ENCODE results near the gene SH2D1B. TPM values are rescaled to one million over a fixed set of nuclear protein-coding genes. Genes with fewer than 3 reads are reported as not detected.

The SH2D1B gene
- polyA plus RNA-seq, 1 of the 3 experiments (the other 2 are of a cell fraction), result not detected

GRCh38 chr1:162372159-162373071 is 39.5 kb downstream of the SH2D1B start (continued):
- TF ChIP-seq PBX3 (IDR thresholded peaks at IDR 0.05) (no peak), POLR2AphosphoS5 (IDR thresholded peaks at IDR 0.05; ENCODE audit: low read depth, low read length) (no peak), EP300 (IDR thresholded peaks at IDR 0.05; ENCODE audit: borderline replicate concordance in 1 of 2, low read depth in 1 of 2, low read length in 1 of 2) (peak in 1 of 2 experiments; percentile 70; a peak in 1 of 4 replicates), NFIC (IDR thresholded peaks at IDR 0.05; ENCODE audit: borderline replicate concordance) (no peak), NRF1 (IDR thresholded peaks at IDR 0.05; ENCODE audit: low read depth, low read length) (no peak), EZH2phosphoT487 (IDR thresholded peaks at IDR 0.05; ENCODE audit: borderline replicate concordance, low read depth) (no peak), YY1 (IDR thresholded peaks at IDR 0.05; ENCODE audit: low read depth) (no peak), SIN3A (IDR thresholded peaks at IDR 0.05; ENCODE audit: borderline replicate concordance, low read depth, low read length) (no peak)
- TF ChIP-seq, protein P1, sequence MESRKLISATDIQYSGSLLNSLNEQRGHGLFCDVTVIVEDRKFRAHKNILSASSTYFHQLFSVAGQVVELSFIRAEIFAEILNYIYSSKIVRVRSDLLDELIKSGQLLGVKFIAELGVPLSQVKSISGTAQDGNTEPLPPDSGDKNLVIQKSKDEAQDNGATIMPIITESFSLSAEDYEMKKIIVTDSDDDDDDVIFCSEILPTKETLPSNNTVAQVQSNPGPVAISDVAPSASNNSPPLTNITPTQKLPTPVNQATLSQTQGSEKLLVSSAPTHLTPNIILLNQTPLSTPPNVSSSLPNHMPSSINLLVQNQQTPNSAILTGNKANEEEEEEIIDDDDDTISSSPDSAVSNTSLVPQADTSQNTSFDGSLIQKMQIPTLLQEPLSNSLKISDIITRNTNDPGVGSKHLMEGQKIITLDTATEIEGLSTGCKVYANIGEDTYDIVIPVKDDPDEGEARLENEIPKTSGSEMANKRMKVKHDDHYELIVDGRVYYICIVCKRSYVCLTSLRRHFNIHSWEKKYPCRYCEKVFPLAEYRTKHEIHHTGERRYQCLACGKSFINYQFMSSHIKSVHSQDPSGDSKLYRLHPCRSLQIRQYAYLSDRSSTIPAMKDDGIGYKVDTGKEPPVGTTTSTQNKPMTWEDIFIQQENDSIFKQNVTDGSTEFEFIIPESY (IDR thresholded peaks at IDR 0.05; ENCODE audit: borderline replicate concordance, low read depth), result no peak

- H3K27me3 ChIP-seq (ENCODE audit: insufficient read depth), result no peaks in the 10 kb centered on the region
- no peak for TF ChIP-seq EZH2phosphoT487 (IDR thresholded peaks at IDR 0.05; ENCODE audit: borderline replicate concordance, low read depth)
- no peak for TF ChIP-seq RCOR1 (IDR thresholded peaks at IDR 0.05; ENCODE audit: low read length)
- TF ChIP-seq ELF1 (IDR thresholded peaks at IDR 0.05), result no peak
- TF ChIP-seq EP300 (IDR thresholded peaks at IDR 0.05; ENCODE audit: borderline replicate concordance in 1 of 2, low read depth in 1 of 2, low read length in 1 of 2), result no peak
- no peak for TF ChIP-seq JUND (IDR thresholded peaks at IDR 0.05)
- no peak for TF ChIP-seq RAD21 (IDR thresholded peaks at IDR 0.05; ENCODE audit: low read length)
- no peak for TF ChIP-seq RXRA (IDR thresholded peaks at IDR 0.05; ENCODE audit: borderline replicate concordance, low read depth)
- no peak for TF ChIP-seq SIN3A (IDR thresholded peaks at IDR 0.05; ENCODE audit: borderline replicate concordance, low read depth, low read length)
- no peak for TF ChIP-seq POLR2AphosphoS5 (IDR thresholded peaks at IDR 0.05; ENCODE audit: low read depth, low read length)
- no peak for TF ChIP-seq MXI1 (IDR thresholded peaks at IDR 0.05; ENCODE audit: low read depth, low read length)
- TF ChIP-seq, protein P2, sequence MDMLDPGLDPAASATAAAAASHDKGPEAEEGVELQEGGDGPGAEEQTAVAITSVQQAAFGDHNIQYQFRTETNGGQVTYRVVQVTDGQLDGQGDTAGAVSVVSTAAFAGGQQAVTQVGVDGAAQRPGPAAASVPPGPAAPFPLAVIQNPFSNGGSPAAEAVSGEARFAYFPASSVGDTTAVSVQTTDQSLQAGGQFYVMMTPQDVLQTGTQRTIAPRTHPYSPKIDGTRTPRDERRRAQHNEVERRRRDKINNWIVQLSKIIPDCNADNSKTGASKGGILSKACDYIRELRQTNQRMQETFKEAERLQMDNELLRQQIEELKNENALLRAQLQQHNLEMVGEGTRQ (IDR thresholded peaks at IDR 0.05; ENCODE audit: borderline replicate concordance, low read depth, low read length), result no peak
- no peak for TF ChIP-seq FOSL2 (IDR thresholded peaks at IDR 0.05; ENCODE audit: borderline replicate concordance, low read depth)
- no peak for TF ChIP-seq MEF2A (IDR thresholded peaks at IDR 0.05; ENCODE audit: borderline replicate concordance, low read depth)
- TF ChIP-seq GATA2 (CRISPR knock-in tag; IDR thresholded peaks at IDR 0.05), result no peak
- TF ChIP-seq YY1 (IDR thresholded peaks at IDR 0.05; ENCODE audit: low read depth), result no peak
- TF ChIP-seq, protein P3, sequence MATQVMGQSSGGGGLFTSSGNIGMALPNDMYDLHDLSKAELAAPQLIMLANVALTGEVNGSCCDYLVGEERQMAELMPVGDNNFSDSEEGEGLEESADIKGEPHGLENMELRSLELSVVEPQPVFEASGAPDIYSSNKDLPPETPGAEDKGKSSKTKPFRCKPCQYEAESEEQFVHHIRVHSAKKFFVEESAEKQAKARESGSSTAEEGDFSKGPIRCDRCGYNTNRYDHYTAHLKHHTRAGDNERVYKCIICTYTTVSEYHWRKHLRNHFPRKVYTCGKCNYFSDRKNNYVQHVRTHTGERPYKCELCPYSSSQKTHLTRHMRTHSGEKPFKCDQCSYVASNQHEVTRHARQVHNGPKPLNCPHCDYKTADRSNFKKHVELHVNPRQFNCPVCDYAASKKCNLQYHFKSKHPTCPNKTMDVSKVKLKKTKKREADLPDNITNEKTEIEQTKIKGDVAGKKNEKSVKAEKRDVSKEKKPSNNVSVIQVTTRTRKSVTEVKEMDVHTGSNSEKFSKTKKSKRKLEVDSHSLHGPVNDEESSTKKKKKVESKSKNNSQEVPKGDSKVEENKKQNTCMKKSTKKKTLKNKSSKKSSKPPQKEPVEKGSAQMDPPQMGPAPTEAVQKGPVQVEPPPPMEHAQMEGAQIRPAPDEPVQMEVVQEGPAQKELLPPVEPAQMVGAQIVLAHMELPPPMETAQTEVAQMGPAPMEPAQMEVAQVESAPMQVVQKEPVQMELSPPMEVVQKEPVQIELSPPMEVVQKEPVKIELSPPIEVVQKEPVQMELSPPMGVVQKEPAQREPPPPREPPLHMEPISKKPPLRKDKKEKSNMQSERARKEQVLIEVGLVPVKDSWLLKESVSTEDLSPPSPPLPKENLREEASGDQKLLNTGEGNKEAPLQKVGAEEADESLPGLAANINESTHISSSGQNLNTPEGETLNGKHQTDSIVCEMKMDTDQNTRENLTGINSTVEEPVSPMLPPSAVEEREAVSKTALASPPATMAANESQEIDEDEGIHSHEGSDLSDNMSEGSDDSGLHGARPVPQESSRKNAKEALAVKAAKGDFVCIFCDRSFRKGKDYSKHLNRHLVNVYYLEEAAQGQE (IDR thresholded peaks at IDR 0.05; ENCODE audit: low read depth, low read length), result no peak
- TF ChIP-seq TEAD4 (IDR thresholded peaks at IDR 0.05; ENCODE audit: borderline replicate concordance, insufficient read depth), result no peak
- TF ChIP-seq FOXM1 (IDR thresholded peaks at IDR 0.05; ENCODE audit: low read depth), result no peak
- TF ChIP-seq CHD2 (IDR thresholded peaks at IDR 0.05; ENCODE audit: low read length, partially characterized antibody), result no peak
- H3K4me1 ChIP-seq (ENCODE audit: control insufficient read depth in 1 of 2, insufficient read depth in 2 of 2, low read depth in 1 of 2, low read length in 1 of 2), result peaks cover 0 to 27% of the 10 kb centered on the region in 2 experiments; a peak in 1 of 4 replicates
- no peak overlapping the region for H3K9ac ChIP-seq
- no peaks in the 10 kb centered on the region for H4K20me1 ChIP-seq (ENCODE audit: insufficient read depth)
- no peak overlapping the region for H2AFZ ChIP-seq (ENCODE audit: low read depth)
- WGBS (ENCODE audit: low lambda C conversion rate), result 74% methylated on average over 6 of the region's 6 CpGs
- H3K27ac ChIP-seq (ENCODE audit: low read depth in 2 of 2, low read length in 1 of 2), result peak overlapping the region in 1 of 2 experiments; percentile 51; a peak in 1 of 4 replicates
- no peaks in the 10 kb centered on the region for H3K79me2 ChIP-seq (ENCODE audit: insufficient read depth)
- DNase-seq, result no peak
- no peaks in the 10 kb centered on the region for H3K36me3 ChIP-seq (replicated peaks in 1 of 2; ENCODE audit: control insufficient read depth in 1 of 2, insufficient read depth in 2 of 2, low read length in 1 of 2)
- no peaks in the 10 kb centered on the region for H3F3A ChIP-seq (replicated peaks; ENCODE audit: insufficient read depth)
- no peak overlapping the region for H3K4me3 ChIP-seq (ENCODE audit: low read depth in 2 of 2, low read length in 1 of 2)
- no peaks in the 10 kb centered on the region for H3K9me3 ChIP-seq
- CTCF ChIA-PET, result interaction anchor here (1.2 to 4.0 kb wide), 4 partner anchors 12 to 315 kb away, joined by 3 to 16 read pairs (median 11); no protein-coding TSS in a partner anchor
- no peaks in the 10 kb centered on the region for H3K9me2 ChIP-seq
- POLR2A ChIA-PET, result no interaction called here
- H3K4me2 ChIP-seq, result no peak overlapping the region
These were observed 40.3 kb downstream of the SH2D1B start for GRCh38 chr1:162371611-162372010.

All from SK-N-SH (cell line).